HG02571 (cell line): ENCODE data around the gene SCTR.

Experiments used
- ATAC-seq: cut with Tn5 transposase; IDR thresholded peaks from one replicate; pipeline ENCODE4 v1.9.1; 2021; ENCODE audit warnings: mild to moderate bottlenecking, moderate library complexity; ENCODE audit not compliant: unreplicated experiment

SCTR gene

GRCh38 chr2:119523952-119524694 is at the start of gene SCTR:
TSS of gene SCTR (minus strand) at chr2:119524483. CDS start at chr2:119524226, 257 bp downstream.
- ATAC-seq: no peak

- ATAC-seq: no peak
Observed at GRCh38 chr2:119567292-119567691, 43.0 kb upstream of the SCTR start.

- no peak for ATAC-seq
Observed at GRCh38 chr2:119565481-119565880, 41.2 kb upstream of the SCTR start.

GRCh38 chr2:119553687-119554344 is 29.5 kb upstream of the SCTR start:
- no peak for ATAC-seq

- ATAC-seq: no peak
Observed at GRCh38 chr2:119552902-119553301, 28.6 kb upstream of the SCTR start.

GRCh38 chr2:119550856-119551255 is 26.6 kb upstream of the SCTR start:
- ATAC-seq: no peak

GRCh38 chr2:119550346-119550745 is 26.1 kb upstream of the SCTR start:
- no peak for ATAC-seq

- ATAC-seq: no peak
Observed at GRCh38 chr2:119549241-119549640, 25.0 kb upstream of the SCTR start.

- no peak for ATAC-seq
Observed at GRCh38 chr2:119548516-119549120, 24.3 kb upstream of the SCTR start.

- ATAC-seq: no peak
Observed at GRCh38 chr2:119546447-119546767, 22.1 kb upstream of the SCTR start.

GRCh38 chr2:119545754-119546446 is 21.6 kb upstream of the SCTR start:
- no peak for ATAC-seq

- ATAC-seq: no peak
Observed at GRCh38 chr2:119544939-119545475, 20.7 kb upstream of the SCTR start.

GRCh38 chr2:119544075-119544938 is 20.0 kb upstream of the SCTR start, which contains the start of gene CFAP221:
TSS of gene CFAP221 (plus strand) at chr2:119544449. CDS start at chr2:119546132, 1,683 bp downstream.
- no peak for ATAC-seq

- no peak for ATAC-seq
Observed at GRCh38 chr2:119541476-119541875, 17.2 kb upstream of the SCTR start.

- no peak for ATAC-seq
Observed at GRCh38 chr2:119537792-119538191, 13.5 kb upstream of the SCTR start.

- ATAC-seq: no peak
Observed at GRCh38 chr2:119536707-119537106, 12.4 kb upstream of the SCTR start.

- ATAC-seq: no peak
Observed at GRCh38 chr2:119536211-119536610, 11.9 kb upstream of the SCTR start.

GRCh38 chr2:119533560-119533959 is 9.3 kb upstream of the SCTR start:
- no peak for ATAC-seq

- no peak for ATAC-seq
Observed at GRCh38 chr2:119531292-119531691, 7.0 kb upstream of the SCTR start.

GRCh38 chr2:119527999-119528398 is 3.7 kb upstream of the SCTR start:
- no peak for ATAC-seq
